Muscle of leg (tissue), 11 donors: ENCODE data around the gene ENTHD1. TPM values are rescaled to one million over a fixed set of nuclear protein-coding genes. Genes with fewer than 3 reads are reported as not detected.
A peak's percentile ranks its signal among the peaks of the same experiment; 100 is the strongest.
"Not testable (repeated sequence)": the region's sequence is repeated elsewhere in the genome, so short reads cannot be mapped to it uniquely, and the experiment has no call there.

Experiments used
- DNase-seq: peaks from one replicate; pipeline ENCODE4 v3.0.0; 2013
- H3K27ac ChIP-seq: one replicate; pipeline ENCODE4 v1.5.1; 2013; ENCODE audit warnings: mild to moderate bottlenecking, low read length, control low read depth
- H3K27me3 ChIP-seq: one replicate; pipeline ENCODE4 v1.6.1; 2013; ENCODE audit warnings: low read length; ENCODE audit not compliant: control insufficient read depth, insufficient read depth
- H3K36me3 ChIP-seq: one replicate; pipeline ENCODE4 v1.6.1; 2013; ENCODE audit warnings: low read length; ENCODE audit not compliant: control insufficient read depth, insufficient read depth
- H3K4me1 ChIP-seq: one replicate; pipeline ENCODE4 v1.6.1; 2013; ENCODE audit warnings: low read length; ENCODE audit not compliant: control insufficient read depth, insufficient read depth
- H3K4me3 ChIP-seq: one replicate; pipeline ENCODE4 v1.5.1; 2013; ENCODE audit warnings: low read length, control low read depth
- H3K9me3 ChIP-seq: replicated peaks from 2 replicates; pipeline ENCODE4 v1.6.1; 2013; ENCODE audit warnings: low read depth, low read length; ENCODE audit not compliant: control insufficient read depth
- WGBS: methylation state at CpG from one replicate; pipeline ENCODE4 v1.1.5; 2013; ENCODE audit warnings: missing lambda C conversion rate; ENCODE audit not compliant: insufficient coverage; 5-methylcytosine and 5-hydroxymethylcytosine counted together
- polyA plus RNA-seq, 8 donors: library from polyadenylated mRNA; unstranded; fragments of 120-200 nt; gene quantifications; one replicate each; pipeline versions ENCODE4 v1.2.1 to v1.2.3, GENCODE V29; 2013; ENCODE audit warnings: inconsistent platforms in 1 of 8, low replicate concordance in 1 of 8; ENCODE audit not compliant: insufficient read length in 8 of 8, insufficient read depth in 1 of 8
- total RNA-seq: library from RNA; stranded (reverse); fragments of 120-200 nt; gene quantifications from one replicate; pipeline ENCODE4 v1.2.4, GENCODE V29; 2013

Gene ENTHD1
- total and polyA plus RNA-seq, 9 donors = not detected

DNA sequence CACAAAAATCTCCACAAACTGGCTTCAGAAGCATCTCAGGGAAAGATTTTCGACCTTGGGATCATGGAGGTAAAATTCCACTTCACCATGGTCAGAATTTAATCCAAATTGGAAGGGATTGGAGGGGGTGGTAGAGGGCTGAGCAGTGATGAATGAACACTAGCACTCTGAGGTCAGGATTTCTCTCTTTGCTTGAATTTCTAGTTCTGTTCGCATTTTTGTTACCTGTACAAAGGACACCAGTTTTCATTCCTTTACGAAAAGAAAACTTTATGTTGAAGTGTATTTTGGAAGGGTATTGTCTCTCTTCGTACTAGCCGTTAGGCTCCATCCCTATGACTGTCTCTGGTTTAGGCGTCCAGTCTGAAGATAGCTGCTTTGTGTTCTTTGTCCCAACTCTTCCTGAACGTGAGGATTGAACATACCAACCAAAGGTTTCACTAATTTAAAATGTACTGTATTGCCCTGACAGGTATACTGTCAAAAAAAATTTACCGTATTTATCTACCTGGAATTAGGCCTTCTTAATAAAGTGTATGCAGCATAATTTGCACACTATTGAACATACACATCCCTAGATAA, 8.1 kb upstream of the ENTHD1 start:
- H3K4me3 ChIP-seq = no peak overlapping the region
- peaks cover 2% of the 10 kb centered on the region for H3K27me3 ChIP-seq
- no peaks in the 10 kb centered on the region for H3K36me3 ChIP-seq
- no CpG with 5 or more reads among the region's 8 CpGs for whole genome bisulfite sequencing
- no peaks in the 10 kb centered on the region for H3K9me3 ChIP-seq
- no peak for DNase-seq
- no peaks in the 10 kb centered on the region for H3K4me1 ChIP-seq
- no peak overlapping the region for H3K27ac ChIP-seq

DNA sequence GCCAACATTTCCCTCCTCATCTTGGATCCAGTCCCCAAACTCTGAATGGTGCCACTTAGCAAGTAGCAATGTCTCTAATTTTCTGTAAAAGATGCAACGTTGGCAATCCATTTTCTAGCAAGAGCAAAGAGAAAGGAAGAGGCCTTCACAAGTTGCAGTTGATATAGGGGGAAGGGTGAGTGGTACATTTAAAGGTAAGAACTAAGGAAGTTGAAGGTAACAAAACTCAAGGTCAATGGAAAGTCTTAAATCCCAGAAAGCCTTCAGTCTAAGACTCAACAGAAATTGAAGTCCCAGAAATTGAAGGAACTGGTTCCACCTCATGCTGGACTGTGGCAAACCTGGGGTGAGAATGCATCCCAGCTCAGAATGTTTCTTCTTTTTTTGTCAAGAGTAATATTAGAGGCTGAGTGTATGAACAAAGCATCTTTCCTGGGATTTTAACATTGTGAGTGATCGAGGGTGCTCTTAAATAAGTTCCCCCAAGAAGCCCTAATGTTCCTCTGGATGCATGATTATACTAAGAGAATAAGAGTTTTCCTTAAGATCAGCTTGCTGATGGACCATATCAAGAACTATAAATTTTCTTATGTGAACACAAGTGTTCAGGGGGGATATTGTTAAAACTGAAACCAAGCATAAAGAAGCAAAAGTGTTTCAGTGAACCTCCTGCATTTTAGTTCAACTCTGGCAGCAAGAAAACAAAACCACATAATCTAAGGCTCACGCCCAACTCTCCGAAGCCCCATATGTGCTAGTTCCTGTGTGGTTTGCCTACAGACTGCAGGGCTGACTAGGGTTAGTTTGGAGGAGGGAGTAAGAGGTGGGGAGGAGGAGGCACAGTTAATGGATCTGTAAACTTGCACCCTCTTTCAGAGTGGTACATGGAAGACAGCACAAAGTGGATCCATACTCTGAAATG, 7.0 kb upstream of the ENTHD1 start, which contains the start of gene GRAP2:
GRAP2 (plus strand) TSS at position 779 of the 922 bp plus-strand sequence. CDS start 46,023 bp downstream, outside the sequence.
- H3K27me3 ChIP-seq = no peaks in the 10 kb centered on the region
- H3K27ac ChIP-seq = no peak within 1 kb of the TSS
- no peaks in the 10 kb centered on the region for H3K4me1 ChIP-seq
- no peaks in the 10 kb centered on the region for H3K9me3 ChIP-seq
- DNase-seq = peak; percentile 24
- no peaks in the 10 kb centered on the region for H3K36me3 ChIP-seq
- 60% methylated on average over 1 of the region's 4 CpGs for WGBS
- H3K4me3 ChIP-seq = no peak within 1 kb of the TSS

DNA sequence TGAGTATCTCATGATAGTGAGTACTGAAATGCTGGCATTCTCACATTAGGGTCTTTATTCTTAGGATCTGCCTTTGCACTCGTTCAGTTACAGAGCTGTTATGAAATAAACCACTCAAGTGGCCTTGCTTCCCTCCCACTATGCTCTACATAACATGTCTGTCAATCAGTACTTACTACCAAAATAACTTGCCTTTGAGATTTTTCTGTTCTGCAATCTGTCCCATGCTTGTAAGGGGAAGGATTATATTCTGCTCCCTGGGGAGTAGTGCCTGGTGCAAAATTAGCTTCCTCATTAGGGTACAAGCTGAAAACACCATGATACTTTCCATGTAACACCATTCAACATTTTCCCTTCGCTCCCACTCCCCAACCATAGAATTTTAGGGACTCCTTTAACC, 5.4 kb upstream of the ENTHD1 start:
- WGBS = no CpG with 5 or more reads among the region's 2 CpGs
- H3K9me3 ChIP-seq = no peaks in the 10 kb centered on the region
- no peaks in the 10 kb centered on the region for H3K27me3 ChIP-seq
- H3K27ac ChIP-seq = no peak overlapping the region
- DNase-seq = peak; percentile 72
- no peaks in the 10 kb centered on the region for H3K36me3 ChIP-seq
- H3K4me3 ChIP-seq = no peak overlapping the region
- H3K4me1 ChIP-seq = no peaks in the 10 kb centered on the region

DNA sequence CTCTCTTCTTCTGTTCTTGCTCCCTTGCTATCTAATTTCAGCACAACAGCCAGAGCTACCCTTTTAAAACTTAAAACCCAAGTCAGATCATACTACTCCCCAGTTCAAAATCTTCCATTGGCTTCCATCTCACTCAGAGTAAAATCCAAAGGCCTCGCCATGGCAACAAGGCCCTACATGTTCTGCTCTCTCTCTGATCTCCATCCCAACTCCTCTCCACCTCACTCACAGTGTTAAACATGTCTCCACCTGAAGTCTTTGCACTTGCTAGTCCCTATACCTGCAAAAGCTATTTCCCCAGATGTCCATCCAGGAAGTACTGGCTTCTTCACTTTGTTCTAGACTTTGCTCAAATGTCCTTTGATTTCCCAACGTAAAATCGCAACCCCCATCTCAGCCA, 4.3 kb upstream of the ENTHD1 start:
- Histone ChIP-seq H3K4me1 (no peaks in the 10 kb centered on the region), H3K9me3 (no peaks in the 10 kb centered on the region), H3K27ac (no peak overlapping the region), H3K4me3 (no peak overlapping the region), H3K36me3 (no peaks in the 10 kb centered on the region), H3K27me3 (peaks cover 8% of the 10 kb centered on the region)
- DNase-seq = no peak
- WGBS = 85% methylated on average over 1 of the region's 3 CpGs

DNA sequence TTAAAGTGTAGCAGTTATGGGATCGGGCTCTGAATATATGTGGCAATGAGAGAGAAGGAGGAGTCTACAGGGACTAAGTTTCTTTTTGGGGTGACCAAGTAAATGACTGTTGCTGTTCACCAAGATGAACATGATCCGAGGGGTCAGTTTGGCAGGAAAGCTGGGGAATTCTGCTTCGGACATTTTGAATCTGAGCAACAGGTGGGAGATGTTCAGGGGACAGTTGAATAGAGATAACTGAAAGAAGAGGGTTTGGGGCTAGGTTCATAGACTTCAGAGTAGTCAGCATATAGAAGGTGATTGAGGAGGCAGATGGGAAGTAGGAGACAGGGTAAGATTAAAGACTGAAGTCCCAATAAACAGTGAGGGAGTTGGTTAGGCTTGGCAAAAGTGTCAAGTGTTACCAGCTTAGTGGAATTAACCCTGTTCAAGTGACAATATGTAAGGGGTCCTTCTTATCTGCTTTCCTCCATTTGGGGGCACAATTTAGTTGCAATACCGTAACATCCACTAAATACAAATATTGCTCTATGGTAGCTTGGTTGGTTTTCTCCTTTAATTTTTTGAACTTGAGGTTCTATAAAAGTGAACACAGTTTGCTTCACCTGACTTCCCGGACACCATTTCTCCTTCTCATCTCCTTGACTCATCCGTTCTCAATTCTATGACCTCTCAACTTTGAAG, 2.9 kb upstream of the ENTHD1 start:
- Histone ChIP-seq H3K9me3 (no peaks in the 10 kb centered on the region), H3K4me3 (no peak overlapping the region), H3K27ac (no peak overlapping the region), H3K4me1 (no peaks in the 10 kb centered on the region), H3K36me3 (no peaks in the 10 kb centered on the region), H3K27me3 (peaks cover 8% of the 10 kb centered on the region)
- DNase-seq = no peak
- WGBS = 86% methylated on average over 5 of the region's 6 CpGs

- Histone ChIP-seq H3K36me3 (no peaks in the 10 kb centered on the region), H3K9me3 (no peaks in the 10 kb centered on the region)
Measured at GRCh38 chr22:39895682-39896081, 2.1 kb upstream of the ENTHD1 start.

GRCh38 chr22:39894554-39895092, 1.1 kb upstream of the ENTHD1 start:
- 27% methylated on average over 5 of the region's 7 CpGs for WGBS
- peaks cover 8% of the 10 kb centered on the region for H3K27me3 ChIP-seq
- H3K4me1 ChIP-seq = no peaks in the 10 kb centered on the region
- H3K36me3 ChIP-seq = no peaks in the 10 kb centered on the region
- DNase-seq = no peak
- no peak overlapping the region for H3K4me3 ChIP-seq
- no peaks in the 10 kb centered on the region for H3K9me3 ChIP-seq
- H3K27ac ChIP-seq = no peak overlapping the region

More at GRCh38 chr22:39895682-39896081, 2.1 kb upstream of the ENTHD1 start:
- H3K4me1 ChIP-seq = no peaks in the 10 kb centered on the region
- no peak for DNase-seq
- WGBS = 75% methylated on average over 1 of the region's 1 CpG
- H3K4me3 ChIP-seq = no peak overlapping the region
- peaks cover 8% of the 10 kb centered on the region for H3K27me3 ChIP-seq
- H3K27ac ChIP-seq = no peak overlapping the region

DNA sequence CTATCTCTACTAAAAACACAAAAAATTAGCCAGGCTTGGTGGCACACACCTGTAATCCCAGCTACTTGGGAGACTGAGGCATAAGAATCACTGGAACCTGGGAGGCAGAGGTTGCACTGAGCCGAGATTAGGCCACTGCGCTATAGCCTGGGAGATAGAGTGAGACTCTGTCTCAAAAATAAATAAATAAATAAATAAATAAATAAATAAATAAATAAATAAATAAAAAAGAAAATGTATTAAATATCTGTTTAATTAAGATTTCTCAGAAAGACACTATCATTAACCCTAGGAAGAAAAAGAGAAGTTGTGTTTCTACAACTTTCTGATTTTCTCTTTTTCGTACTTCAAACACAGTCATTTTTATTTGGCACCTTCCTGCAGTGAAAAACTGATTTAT, 3.6 kb downstream of the ENTHD1 start:
- not testable (repeated sequence) for H3K27me3 ChIP-seq, H3K36me3 ChIP-seq, H3K4me3 ChIP-seq, H3K4me1 ChIP-seq, H3K27ac ChIP-seq, H3K9me3 ChIP-seq, DNase-seq
- WGBS = no CpG with 5 or more reads among the region's 3 CpGs

- Histone ChIP-seq H3K4me1 (no peaks in the 10 kb centered on the region), H3K27ac (no peak overlapping the region), H3K27me3 (peaks cover 2% of the 10 kb centered on the region), H3K4me3 (no peak overlapping the region), H3K9me3 (no peaks in the 10 kb centered on the region), H3K36me3 (no peaks in the 10 kb centered on the region)
- no CpG with 5 or more reads among the region's 1 CpG for WGBS
- DNase-seq = no peak
Measured at GRCh38 chr22:39883057-39883456, 10.5 kb downstream of the ENTHD1 start.

GRCh38 chr22:39880722-39881121, 12.8 kb downstream of the ENTHD1 start:
- H3K4me3 ChIP-seq = no peak overlapping the region
- no peaks in the 10 kb centered on the region for H3K9me3 ChIP-seq
- H3K27me3 ChIP-seq = no peaks in the 10 kb centered on the region
- no peaks in the 10 kb centered on the region for H3K36me3 ChIP-seq
- H3K27ac ChIP-seq = no peak overlapping the region
- H3K4me1 ChIP-seq = no peaks in the 10 kb centered on the region
- DNase-seq = no peak
